Stimulated activated CD4-positive, alpha-beta T cell treated with anti-CD3 and anti-CD28 coated beads, Interleukin-1b, Interleukin-23, amount 100 ng/mL, for 1 hour (primary cell): ENCODE results near the gene CCSER2.
"Not testable (repeated sequence)": the region's sequence is repeated elsewhere in the genome, so short reads cannot be mapped to it uniquely, and the experiment has no call there.

Experiments used
- DNase-seq, 2 donors: peaks; one replicate each; pipeline ENCODE4 v3.0.0-alpha.2; 2020; ENCODE audit warnings: low read depth in 2 of 2

Gene CCSER2

DNA sequence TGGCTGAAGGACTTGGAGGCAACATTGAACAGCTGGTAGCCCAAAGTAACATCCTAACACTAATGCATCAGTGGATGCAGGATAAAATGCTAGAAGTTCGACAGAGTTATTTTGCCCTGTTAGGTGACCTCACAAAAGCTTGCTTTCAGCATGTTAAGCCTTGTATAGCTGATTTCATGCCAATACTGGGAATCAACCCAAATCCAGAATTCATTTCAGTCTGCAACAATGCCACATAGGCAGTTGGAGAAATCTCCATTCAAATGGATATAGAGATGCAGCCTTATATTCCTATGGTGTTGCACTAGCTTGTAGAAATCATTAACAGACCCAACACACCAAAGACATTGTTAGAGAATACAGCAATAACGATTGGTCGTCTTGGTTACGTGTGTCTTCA lies 62.9 kb downstream of the CCSER2 start:
- DNase-seq, result no peak

DNA sequence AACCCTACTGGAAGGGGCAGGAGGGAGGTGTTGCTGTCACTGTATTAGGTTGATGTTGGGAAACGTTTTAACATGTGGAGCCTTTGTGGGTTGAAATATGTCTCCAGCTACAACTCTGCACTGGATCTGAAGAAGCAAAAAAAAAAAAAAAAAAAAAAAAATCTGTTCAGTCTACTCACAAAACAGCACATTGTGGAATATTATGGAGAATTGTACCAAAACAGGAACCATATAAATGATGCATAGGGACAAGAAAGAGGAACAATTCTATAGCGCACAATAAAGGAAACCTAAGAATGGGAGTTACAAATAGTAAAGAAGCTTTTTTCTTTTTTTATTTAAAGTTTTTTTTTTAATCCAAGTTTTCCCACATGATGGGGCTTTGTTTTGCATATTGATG lies 63.8 kb downstream of the CCSER2 start:
- DNase-seq, result no peak

- DNase-seq, result no peak
Observed at GRCh38 chr10:84395581-84395980, 67.2 kb downstream of the CCSER2 start.

GRCh38 chr10:84397735-84398144 lies 69.4 kb downstream of the CCSER2 start:
- no peak for DNase-seq

GRCh38 chr10:84398696-84399095 lies 70.3 kb downstream of the CCSER2 start:
- DNase-seq, result no peak

DNA sequence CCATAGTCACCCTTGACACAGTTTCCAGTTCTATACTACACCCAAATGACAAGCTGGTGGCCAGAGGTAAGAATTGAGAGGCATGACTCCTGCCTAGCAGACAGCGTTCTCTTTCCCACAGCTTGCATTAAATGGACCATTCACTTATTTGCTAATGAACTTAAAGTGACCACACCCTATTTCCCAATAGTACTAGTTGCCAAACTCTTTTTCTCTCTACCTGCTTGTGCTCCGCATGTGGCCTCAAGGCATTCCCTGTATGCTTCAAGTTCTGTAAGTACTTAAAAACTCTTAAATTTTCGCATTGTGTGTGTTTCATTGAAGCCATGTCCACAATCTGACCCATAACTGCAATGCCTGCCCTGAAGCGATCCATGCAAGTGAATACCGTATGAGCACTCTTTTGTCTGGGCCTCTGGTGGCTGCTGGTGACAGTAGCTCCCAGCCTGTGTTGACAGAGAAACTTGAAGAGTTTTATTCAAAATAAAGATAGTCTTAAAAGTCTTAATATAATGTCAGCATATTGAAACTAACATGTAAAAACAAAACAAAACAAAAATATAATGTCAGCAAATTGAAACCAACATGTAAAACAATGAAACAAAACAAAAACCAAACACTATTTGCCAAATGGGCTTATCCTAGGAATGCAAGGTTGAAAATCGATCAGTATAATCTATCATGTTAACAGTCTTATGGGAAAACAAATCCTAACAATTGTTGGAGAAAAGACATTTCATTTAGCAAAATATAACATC lies 73.6 kb downstream of the CCSER2 start:
- DNase-seq, result no peak

DNA sequence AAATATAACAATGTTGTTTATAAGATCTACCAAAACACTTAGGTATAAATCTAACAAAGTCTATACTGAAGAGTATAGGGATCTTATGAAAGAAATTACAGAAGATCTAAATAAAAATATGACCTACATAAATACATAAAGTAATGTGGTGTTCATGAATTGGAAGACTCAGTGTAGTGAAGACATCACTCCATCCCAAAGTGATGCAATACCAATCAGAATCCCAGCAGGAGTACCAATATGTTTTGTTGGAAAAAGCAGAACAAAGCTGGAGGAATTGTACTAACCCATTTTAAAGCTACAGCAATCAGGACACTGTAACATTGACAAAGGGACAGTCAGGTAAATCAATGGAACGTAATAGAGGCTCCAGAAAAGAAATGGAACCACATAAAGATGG lies 76.4 kb downstream of the CCSER2 start:
- no peak for DNase-seq

- DNase-seq, result no peak
Observed at GRCh38 chr10:84405662-84406061, 77.3 kb downstream of the CCSER2 start.

GRCh38 chr10:84406561-84406960 lies 78.2 kb downstream of the CCSER2 start:
- DNase-seq, result no peak

GRCh38 chr10:84407388-84408049 lies 79.1 kb downstream of the CCSER2 start:
- no peak for DNase-seq

DNA sequence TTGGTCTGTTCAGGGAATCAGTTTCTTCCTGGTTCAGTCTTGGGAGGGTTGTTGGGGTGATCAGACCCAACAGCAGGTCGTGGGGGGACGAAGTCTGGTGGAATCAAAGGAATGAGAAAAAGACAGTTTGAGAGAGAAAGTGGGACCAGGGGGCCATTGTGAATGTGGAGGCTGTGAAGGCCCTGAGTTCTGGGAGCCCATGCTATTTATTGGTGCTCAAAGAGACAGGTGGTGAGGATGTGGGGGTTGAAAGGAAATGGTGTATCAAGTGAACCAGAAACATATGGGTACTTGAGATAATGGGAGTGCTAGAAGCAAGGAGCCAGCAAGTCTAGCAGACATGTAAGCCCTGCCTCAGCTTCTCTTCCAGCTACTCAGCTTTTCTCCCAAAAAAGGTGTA lies 84.1 kb downstream of the CCSER2 start:
- DNase-seq, result no peak

- not testable (repeated sequence) for DNase-seq
Observed at GRCh38 chr10:84414110-84414509, 85.7 kb downstream of the CCSER2 start.

- no peak for DNase-seq
Observed at GRCh38 chr10:84415539-84416244, 87.3 kb downstream of the CCSER2 start.

DNA sequence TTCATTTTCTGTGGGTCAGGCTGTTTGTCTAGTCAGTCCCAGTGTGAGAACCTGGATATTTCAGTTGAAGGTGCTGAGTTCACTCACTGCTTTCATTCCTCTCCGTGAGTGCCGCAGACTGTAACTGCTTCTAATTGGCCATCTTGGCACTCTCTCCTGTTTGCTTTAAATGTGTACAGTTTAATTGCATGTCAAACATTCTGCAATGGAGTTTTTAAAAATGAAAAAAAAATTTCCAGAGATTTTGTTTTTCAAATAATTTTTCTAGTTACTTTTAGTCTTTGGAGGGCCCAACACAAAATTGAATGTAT lies 87.8 kb downstream of the CCSER2 start:
- DNase-seq, result no peak

- no peak for DNase-seq
Observed at GRCh38 chr10:84423719-84424118, 95.3 kb downstream of the CCSER2 start.

GRCh38 chr10:84424731-84425167 lies 96.4 kb downstream of the CCSER2 start:
- no peak for DNase-seq

- DNase-seq, result no peak
Observed at GRCh38 chr10:84427903-84428650, 99.7 kb downstream of the CCSER2 start.

DNA sequence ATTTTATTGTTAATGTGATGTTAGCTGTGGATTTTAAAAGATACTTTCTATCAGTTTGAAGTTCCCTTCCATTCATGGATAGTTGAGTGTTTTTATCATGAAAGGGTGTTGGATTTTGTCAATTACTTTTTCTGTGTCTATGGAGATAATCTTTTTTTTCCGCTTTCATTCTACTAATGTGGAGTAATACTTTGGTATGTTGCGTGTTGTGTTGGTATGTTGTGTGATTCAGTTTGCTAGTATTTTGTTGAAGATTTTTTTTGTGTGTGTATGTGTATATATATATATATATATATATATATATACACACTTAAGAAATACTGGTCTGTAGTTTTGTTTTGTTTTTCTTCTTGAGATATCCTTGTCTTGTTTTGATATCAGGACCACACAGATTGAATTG lies 100.3 kb downstream of the CCSER2 start:
- no peak for DNase-seq

DNA sequence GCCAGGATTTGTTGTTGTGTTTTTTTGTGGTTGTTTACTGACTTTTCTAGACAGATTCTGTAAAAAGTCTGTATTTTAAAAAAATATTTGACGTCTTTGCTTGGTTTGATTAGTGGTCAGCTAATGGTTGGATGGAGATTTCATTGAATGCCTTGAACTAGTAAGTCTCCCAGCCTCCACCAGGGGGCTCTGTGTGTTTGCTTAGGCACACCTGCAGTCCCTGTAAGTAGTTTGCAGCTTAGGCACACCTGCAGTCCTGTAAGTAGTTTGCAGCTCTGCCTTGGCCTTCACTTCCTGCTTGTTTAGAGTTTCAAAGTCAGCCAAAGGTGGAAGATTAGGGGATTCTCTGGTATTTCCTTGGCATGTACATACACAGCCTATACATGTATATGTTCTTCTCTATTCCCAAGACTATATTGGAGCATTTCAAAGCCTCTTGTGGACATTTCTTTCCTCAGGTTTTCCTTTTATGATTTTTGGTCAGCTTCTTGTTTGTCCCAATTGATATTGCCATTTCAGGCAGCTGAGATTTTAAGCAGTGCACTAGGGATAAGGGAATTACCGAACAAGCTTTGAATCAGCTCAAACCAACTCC lies 101.6 kb downstream of the CCSER2 start:
- peak; percentile 28 to 49 for DNase-seq

DNA sequence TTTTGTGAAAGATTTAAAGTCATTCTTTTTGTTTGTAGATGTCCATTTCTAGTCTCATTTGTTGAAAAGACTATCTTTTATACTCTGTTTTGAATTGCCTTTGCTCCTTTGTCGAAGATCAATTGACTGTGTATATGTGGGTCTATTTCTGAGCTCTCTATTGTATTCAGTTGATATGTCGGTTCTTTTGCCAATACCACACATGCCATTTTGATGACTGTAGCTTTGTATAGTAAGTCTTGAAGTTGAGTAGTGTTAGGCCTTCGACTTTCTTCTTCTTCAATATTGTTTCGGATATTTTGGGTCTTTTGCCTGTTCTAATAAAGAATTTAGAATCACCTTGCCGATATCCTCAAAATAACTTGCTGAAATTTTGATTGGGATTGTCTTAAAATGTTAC lies 104.5 kb downstream of the CCSER2 start:
- DNase-seq, result no peak

DNA sequence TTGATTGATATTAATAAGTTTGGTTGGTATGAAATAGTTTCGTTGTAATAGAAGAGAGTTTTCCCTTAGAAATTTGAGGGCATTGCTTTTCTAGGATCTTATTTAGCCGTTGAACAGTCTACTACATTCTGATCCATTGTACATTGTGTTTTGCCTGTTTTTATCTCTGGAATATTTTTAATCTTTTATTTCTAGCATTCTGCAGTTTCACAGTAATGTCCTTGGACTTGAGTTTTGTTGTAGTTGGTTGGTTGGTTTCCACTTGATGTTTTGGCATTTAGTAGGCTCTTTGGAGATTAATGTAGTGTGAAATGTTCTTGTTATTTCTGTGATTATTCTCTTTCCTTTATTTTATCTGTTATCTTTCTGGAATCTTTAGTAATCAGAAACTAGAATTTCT lies 112.4 kb downstream of the CCSER2 start:
- DNase-seq, result no peak
